Nephron progenitor cell (in vitro differentiated cells): ENCODE data around the gene TMEM254.

Experiments used
- DNase-seq: peaks from one replicate; pipeline ENCODE4 v3.0.0; 2021
- H3K27ac Mint-ChIP-seq: 2 replicates; pipeline ENCODE4 v1.8.0; 2021; ENCODE audit warnings: mild to moderate bottlenecking, moderate library complexity, mixed read lengths
- H3K27me3 Mint-ChIP-seq: 2 replicates; pipeline ENCODE4 v1.8.0; 2021; ENCODE audit warnings: mild to moderate bottlenecking, low read depth, mixed read lengths; ENCODE audit not compliant: poor library complexity
- H3K36me3 Mint-ChIP-seq: 2 replicates; pipeline ENCODE4 v1.8.0; 2021; ENCODE audit warnings: low read depth, mixed read lengths
- H3K4me1 Mint-ChIP-seq: 2 replicates; pipeline ENCODE4 v1.8.0; 2021; ENCODE audit warnings: mixed read lengths
- H3K4me3 Mint-ChIP-seq: 2 replicates; pipeline ENCODE4 v1.8.0; 2021; ENCODE audit warnings: mild to moderate bottlenecking, moderate library complexity, mixed read lengths
- H3K9me3 Mint-ChIP-seq: 2 replicates; pipeline ENCODE4 v1.8.0; 2021; ENCODE audit warnings: mild to moderate bottlenecking, moderate library complexity, mixed read lengths
- TF ChIP-seq, protein P1 (sequence below): fragments of 200-600 bp; sonication (generic); IDR thresholded peaks from 2 replicates; pipeline ENCODE4 v1.5.0; 2021; ENCODE audit warnings: antibody characterized with exemption

TMEM254 gene

DNA sequence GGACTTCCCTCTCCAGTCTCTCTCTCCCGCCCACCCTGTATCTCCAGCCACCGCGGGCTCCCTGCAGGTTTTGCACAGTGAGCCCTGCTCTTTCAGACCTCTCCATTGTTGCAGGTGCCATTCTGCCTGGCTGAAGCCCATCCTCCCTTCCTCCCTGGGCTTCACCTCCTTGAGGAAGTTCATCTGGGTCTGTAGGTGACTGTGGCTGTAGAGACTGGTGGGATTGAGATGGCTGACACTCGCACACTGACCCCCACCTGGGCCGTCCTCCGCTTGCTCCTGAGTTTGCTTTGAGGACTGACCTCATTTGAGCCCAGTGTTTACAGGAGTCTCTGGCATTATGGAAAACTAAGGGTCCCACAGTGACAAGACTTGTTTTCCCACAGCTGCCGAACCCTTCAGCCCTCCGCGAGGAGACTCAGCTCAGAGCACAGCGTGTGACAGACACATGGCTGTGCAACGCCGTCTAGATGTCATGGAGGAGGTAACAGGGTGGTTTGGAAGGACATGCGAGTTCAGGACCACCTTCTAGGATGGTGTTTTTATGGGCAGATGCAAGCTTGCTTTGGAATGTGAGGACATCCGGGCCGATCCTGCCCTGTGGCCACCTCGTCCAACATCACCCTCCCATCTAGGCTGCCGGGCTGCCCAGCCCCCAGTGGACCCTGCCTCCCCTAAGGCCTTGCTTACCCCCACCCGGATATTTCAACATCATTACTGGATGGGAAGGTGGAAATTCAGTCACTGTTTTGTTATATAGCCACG, 63.4 kb downstream of the TMEM254 start:
- Mint-ChIP-seq H3K27ac (no peak overlapping the region), H3K36me3 (no peaks in the 10 kb centered on the region), H3K9me3 (no peaks in the 10 kb centered on the region), H3K27me3 (peaks cover 23% of the 10 kb centered on the region), H3K4me3 (no peak overlapping the region), H3K4me1 (no peaks in the 10 kb centered on the region)
- no peak for DNase-seq
- TF ChIP-seq, protein P1, sequence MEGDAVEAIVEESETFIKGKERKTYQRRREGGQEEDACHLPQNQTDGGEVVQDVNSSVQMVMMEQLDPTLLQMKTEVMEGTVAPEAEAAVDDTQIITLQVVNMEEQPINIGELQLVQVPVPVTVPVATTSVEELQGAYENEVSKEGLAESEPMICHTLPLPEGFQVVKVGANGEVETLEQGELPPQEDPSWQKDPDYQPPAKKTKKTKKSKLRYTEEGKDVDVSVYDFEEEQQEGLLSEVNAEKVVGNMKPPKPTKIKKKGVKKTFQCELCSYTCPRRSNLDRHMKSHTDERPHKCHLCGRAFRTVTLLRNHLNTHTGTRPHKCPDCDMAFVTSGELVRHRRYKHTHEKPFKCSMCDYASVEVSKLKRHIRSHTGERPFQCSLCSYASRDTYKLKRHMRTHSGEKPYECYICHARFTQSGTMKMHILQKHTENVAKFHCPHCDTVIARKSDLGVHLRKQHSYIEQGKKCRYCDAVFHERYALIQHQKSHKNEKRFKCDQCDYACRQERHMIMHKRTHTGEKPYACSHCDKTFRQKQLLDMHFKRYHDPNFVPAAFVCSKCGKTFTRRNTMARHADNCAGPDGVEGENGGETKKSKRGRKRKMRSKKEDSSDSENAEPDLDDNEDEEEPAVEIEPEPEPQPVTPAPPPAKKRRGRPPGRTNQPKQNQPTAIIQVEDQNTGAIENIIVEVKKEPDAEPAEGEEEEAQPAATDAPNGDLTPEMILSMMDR = no peak
